PC-3 (cell line): ENCODE data around the gene PCDHGA3. TPM values are rescaled to one million over a fixed set of nuclear protein-coding genes. Genes with fewer than 3 reads are reported as not detected.
A peak's percentile ranks its signal among the peaks of the same experiment; 100 is the strongest.

ENCODE experiments used
- ATAC-seq: fragments of 200-7000 bp; cut with Tn5 transposase; 2 replicates; pipeline ENCODE4 v1.9.1; 2020; ENCODE audit warnings: mild to moderate bottlenecking, moderate library complexity
- BruUV-seq: library from RNA; stranded (reverse); fragments of 400-500 nt; replicated peaks from 2 replicates; lab custom pipeline; 2021; lab: Mats Ljungman, UMichigan
- CTCF ChIA-PET: fragments of 300-600 bp; sonication (Branson Sonifier 250); formaldehyde crosslinking; loops from one replicate; lab custom pipeline; 2022; ENCODE audit warnings: antibody characterized with exemption; lab: Charles Lee
- POLR2A ChIA-PET: fragments of 300-600 bp; sonication (Branson Sonifier 250); formaldehyde crosslinking; loops from one replicate; lab custom pipeline; 2022; ENCODE audit warnings: antibody characterized with exemption; ENCODE audit not compliant: unreplicated experiment; lab: Charles Lee
- DNase-seq: peaks from one replicate; pipeline ENCODE4 v3.0.0-alpha.2; 2015
- H2AFZ ChIP-seq: fragments of 300-600 bp; sonication (generic); 2 replicates; pipeline ENCODE4 v1.6.0; 2016; ENCODE audit warnings: antibody characterized with exemption, low read length
- H3F3A ChIP-seq: fragments of 300-600 bp; sonication (generic); one replicate; pipeline ENCODE4 v1.6.0; 2017; ENCODE audit warnings: antibody characterized with exemption, low read length, control low read depth, mild to moderate bottlenecking; ENCODE audit not compliant: unreplicated experiment
- H3K27ac ChIP-seq: fragments of 300-600 bp; sonication (generic); 2 replicates; pipeline ENCODE4 v1.5.1; 2016; ENCODE audit warnings: mild to moderate bottlenecking, low read length
- H3K27me3 ChIP-seq: fragments of 300-600 bp; sonication (generic); 2 replicates; pipeline ENCODE4 v1.6.1; 2016; ENCODE audit warnings: low read length, mixed read lengths
- H3K36me3 ChIP-seq: fragments of 300-600 bp; sonication (generic); 2 replicates; pipeline ENCODE4 v1.6.1; 2016; ENCODE audit warnings: low read depth, mixed run types, low read length, mixed read lengths
- H3K4me1 ChIP-seq: fragments of 300-600 bp; sonication (generic); 2 replicates; pipeline ENCODE4 v1.5.1; 2016; ENCODE audit warnings: low read length; ENCODE audit not compliant: insufficient read depth
- H3K4me2 ChIP-seq: fragments of 300-600 bp; sonication (generic); 2 replicates; pipeline ENCODE4 v1.6.0; 2016; ENCODE audit warnings: low read length
- H3K4me3 ChIP-seq: fragments of 300-600 bp; sonication (generic); 2 replicates; pipeline ENCODE4 v1.5.1; 2016; ENCODE audit warnings: mild to moderate bottlenecking, low read length, mixed read lengths
- H3K79me2 ChIP-seq: fragments of 300-600 bp; sonication (generic); 2 replicates; pipeline ENCODE4 v1.6.1; 2017; ENCODE audit warnings: low read length, mixed read lengths
- H3K9ac ChIP-seq: fragments of 300-600 bp; sonication (generic); 2 replicates; pipeline ENCODE4 v1.6.0; 2016; ENCODE audit warnings: mild to moderate bottlenecking, low read length
- H3K9me2 ChIP-seq: fragments of 300-600 bp; sonication (generic); replicated peaks from 2 replicates; pipeline ENCODE4 v1.6.1; 2016; ENCODE audit warnings: mixed run types, low read length, mixed read lengths
- H3K9me3 ChIP-seq: fragments of 300-600 bp; sonication (generic); 2 replicates; pipeline ENCODE4 v1.6.1; 2016; ENCODE audit warnings: low read length, mixed read lengths
- H4K20me1 ChIP-seq: fragments of 300-600 bp; sonication (generic); 2 replicates; pipeline ENCODE4 v1.6.1; 2016; ENCODE audit warnings: low read length, mixed read lengths
- CTCF ChIP-seq: fragments of 300-600 bp; sonication (generic); conservative IDR thresholded peaks from 2 replicates; pipeline ENCODE4 v1.5.1; 2017; ENCODE audit warnings: antibody characterized with exemption, low read depth, mild to moderate bottlenecking, low read length
- EZH2 ChIP-seq: fragments of 300-600 bp; sonication (generic); IDR thresholded peaks from one replicate; pipeline ENCODE4 v1.6.1; 2017; ENCODE audit warnings: antibody characterized with exemption, mild to moderate bottlenecking, low read length; ENCODE audit not compliant: unreplicated experiment
- EZH2phosphoT487 ChIP-seq: fragments of 300-600 bp; sonication (generic); IDR thresholded peaks from 2 replicates; pipeline ENCODE4 v1.6.1; 2018; ENCODE audit warnings: mild to moderate bottlenecking, antibody characterized with exemption, low read length, borderline replicate concordance
- intact Hi-C: fragments of 100-400 bp; cut with micrococcal nuclease; formaldehyde crosslinking; loops from 2 replicates; pipeline ENCODE4 v1.9.0; 2023
- total RNA-seq: library from RNA; depleted of rRNA; stranded (reverse); fragments of >200 nt; gene quantifications from 2 replicates; pipeline ENCODE4 v1.2.3, GENCODE V29; 2014

PCDHGA3 gene
- total RNA-seq, 1 experiment from 2014 or later = not detected

- no TSS peak for BruUV-seq
- H3K27me3 ChIP-seq = no peaks in the 10 kb centered on the region
- no peaks in the 10 kb centered on the region for H3F3A ChIP-seq
- H3K4me3 ChIP-seq = no peak overlapping the region
- peaks cover 33% of the 10 kb centered on the region for H3K9me3 ChIP-seq
- ChIA-PET POLR2A (no interaction called here), CTCF (no interaction called here)
- no peak overlapping the region for H3K9ac ChIP-seq
- DNase-seq (no peak), ATAC-seq (no peak)
- peaks cover 25% of the 10 kb centered on the region for H3K36me3 ChIP-seq
- TF ChIP-seq CTCF (no peak), EZH2phosphoT487 (no peak), EZH2 (no peak)
- H3K4me1 ChIP-seq = no peaks in the 10 kb centered on the region
- no peaks in the 10 kb centered on the region for H3K9me2 ChIP-seq
- peaks cover 28% of the 10 kb centered on the region for H3K79me2 ChIP-seq
- no peak overlapping the region for H2AFZ ChIP-seq
- intact Hi-C loops = no loop called here
- no peaks in the 10 kb centered on the region for H4K20me1 ChIP-seq
- H3K27ac ChIP-seq = no peak overlapping the region
- H3K4me2 ChIP-seq = no peak overlapping the region
These were observed 21.4 kb upstream of the PCDHGA3 start for GRCh38 chr5:141322261-141322660.

- TF ChIP-seq CTCF = 0 out of 2 replicates have a peak, but pooled peaks have one; percentile 11
- TF ChIP-seq EZH2 = no peak
- Histone ChIP-seq H3K27ac (no peak overlapping the region), H3K27me3 (no peaks in the 10 kb centered on the region), H3K4me1 (no peaks in the 10 kb centered on the region), H3K4me2 (no peak overlapping the region), H2AFZ (peak overlapping the region; percentile 30; the same call in 1 of the 2 replicates), H3F3A (no peaks in the 10 kb centered on the region), H4K20me1 (no peaks in the 10 kb centered on the region), H3K4me3 (no peak overlapping the region), H3K36me3 (no peaks in the 10 kb centered on the region; the same call in 1 of the 2 replicates), H3K9ac (no peak overlapping the region), H3K9me3 (0 out of 2 replicates have a peak, but pooled peaks cover 10% of the 10 kb centered on the region), H3K79me2 (no peaks in the 10 kb centered on the region), H3K9me2 (no peaks in the 10 kb centered on the region)
- CTCF ChIA-PET = no interaction called here
- ATAC-seq (no peak), DNase-seq (peak; percentile 4)
- BruUV-seq = no TSS peak
- intact Hi-C loops = no loop called here
- POLR2A ChIA-PET = no interaction called here
These were observed 17.4 kb upstream of the PCDHGA3 start for GRCh38 chr5:141326088-141326854.

GRCh38 chr5:141328231-141328630 lies 15.4 kb upstream of the PCDHGA3 start:
- no peak overlapping the region for H3K4me2 ChIP-seq
- no peaks in the 10 kb centered on the region for H3K36me3 ChIP-seq
- intact Hi-C loops = no loop called here
- no peaks in the 10 kb centered on the region for H3K4me1 ChIP-seq
- no peaks in the 10 kb centered on the region for H3K79me2 ChIP-seq
- ChIA-PET CTCF (no interaction called here), POLR2A (interaction anchor here (0.6 kb wide), 1 partner anchor 236 kb away, joined by 3 read pairs; no protein-coding TSS in a partner anchor)
- no peak overlapping the region for H2AFZ ChIP-seq
- TF ChIP-seq CTCF (no peak), EZH2phosphoT487 (no peak), EZH2 (no peak)
- H3K9me2 ChIP-seq = no peaks in the 10 kb centered on the region
- H3K27ac ChIP-seq = no peak overlapping the region
- no peak overlapping the region for H3K9ac ChIP-seq
- H4K20me1 ChIP-seq = no peaks in the 10 kb centered on the region
- no peak overlapping the region for H3K4me3 ChIP-seq
- H3K27me3 ChIP-seq = no peaks in the 10 kb centered on the region
- peak; percentile 30 for DNase-seq
- no TSS peak for BruUV-seq
- no peak for ATAC-seq
- H3K9me3 ChIP-seq = 0 out of 2 replicates have a peak, but pooled peaks cover 3% of the 10 kb centered on the region
- no peaks in the 10 kb centered on the region for H3F3A ChIP-seq
